KMS-11 (cell line): ENCODE measurements around the gene PRDX1.

Source experiments
- H2AFZ ChIP-seq: fragments of 200-600 bp; sonication (generic); 2 replicates; pipeline ENCODE4 v1.6.1; 2016; ENCODE audit warnings: antibody characterized with exemption, mixed run types, low read depth
- H3K27ac ChIP-seq: fragments of 200-600 bp; sonication (generic); 2 replicates; pipeline ENCODE4 v1.6.1; 2016; ENCODE audit warnings: mild to moderate bottlenecking, mixed run types
- H3K27me3 ChIP-seq: fragments of 200-600 bp; sonication (generic); 2 replicates; pipeline ENCODE4 v1.6.1; 2017; ENCODE audit warnings: mild to moderate bottlenecking, low read depth, mixed run types, moderate library complexity; ENCODE audit not compliant: insufficient read depth
- H3K36me3 ChIP-seq: fragments of 200-600 bp; sonication (generic); 2 replicates; pipeline ENCODE4 v1.6.1; 2017; ENCODE audit warnings: mild to moderate bottlenecking, mixed run types; ENCODE audit not compliant: insufficient read depth
- H3K4me1 ChIP-seq: fragments of 200-600 bp; sonication (generic); 2 replicates; pipeline ENCODE4 v1.6.1; 2016; ENCODE audit warnings: mild to moderate bottlenecking, low read depth, mixed run types; ENCODE audit not compliant: poor library complexity, severe bottlenecking
- H3K4me2 ChIP-seq: fragments of 200-600 bp; sonication (generic); 2 replicates; pipeline ENCODE4 v1.7.0; 2016; ENCODE audit warnings: mild to moderate bottlenecking, mixed run types
- H3K4me3 ChIP-seq: fragments of 200-600 bp; sonication (generic); IDR thresholded peaks from 2 replicates; pipeline ENCODE4 v1.6.1; 2017; ENCODE audit warnings: low read depth, low read length, mixed read lengths; ENCODE audit not compliant: insufficient read depth
- H3K79me2 ChIP-seq: fragments of 200-600 bp; sonication (generic); 2 replicates; pipeline ENCODE4 v1.6.1; 2016; ENCODE audit warnings: low read depth, mixed run types; ENCODE audit not compliant: insufficient read depth
- H3K9ac ChIP-seq: fragments of 200-600 bp; sonication (generic); 2 replicates; pipeline ENCODE4 v1.6.1; 2016; ENCODE audit warnings: mild to moderate bottlenecking, mixed run types
- H4K20me1 ChIP-seq: fragments of 200-600 bp; sonication (generic); 2 replicates; pipeline ENCODE4 v1.6.1; 2016; ENCODE audit warnings: mild to moderate bottlenecking, mixed run types; ENCODE audit not compliant: insufficient read depth
- TF ChIP-seq, protein P1 (sequence below): fragments of 200-600 bp; sonication (generic); conservative IDR thresholded peaks from 2 replicates; pipeline ENCODE4 v1.6.1; 2017; ENCODE audit warnings: low read depth, mild to moderate bottlenecking, antibody characterized with exemption, low read length, moderate library complexity, mixed read lengths

The PRDX1 gene

DNA sequence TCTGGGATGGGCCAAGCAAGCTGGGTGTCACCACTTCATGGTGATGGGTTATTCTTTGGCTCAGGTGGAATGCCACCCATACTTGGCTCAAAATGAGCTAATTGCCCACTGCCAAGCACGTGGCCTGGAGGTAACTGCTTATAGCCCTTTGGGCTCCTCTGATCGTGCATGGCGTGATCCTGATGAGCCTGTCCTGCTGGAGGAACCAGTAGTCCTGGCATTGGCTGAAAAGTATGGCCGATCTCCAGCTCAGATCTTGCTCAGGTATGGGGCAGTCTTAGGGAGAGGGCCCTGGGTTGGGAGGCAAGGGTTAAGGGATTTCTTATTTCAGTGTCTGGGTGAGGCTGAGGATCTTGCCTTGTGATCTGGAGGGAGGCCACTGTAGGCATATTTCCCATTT is 46.7 kb upstream of the PRDX1 start:
- Histone ChIP-seq H3K4me3 (no peak overlapping the region), H3K4me2 (no peak overlapping the region), H2AFZ (no peak overlapping the region), H3K36me3 (peaks cover 4% of the 10 kb centered on the region; the same call in 1 of the 2 replicates), H3K4me1 (no peaks in the 10 kb centered on the region), H3K9ac (no peak overlapping the region), H3K79me2 (no peaks in the 10 kb centered on the region), H3K27ac (no peak overlapping the region), H4K20me1 (no peaks in the 10 kb centered on the region), H3K27me3 (no peaks in the 10 kb centered on the region)
- TF ChIP-seq, protein P1, sequence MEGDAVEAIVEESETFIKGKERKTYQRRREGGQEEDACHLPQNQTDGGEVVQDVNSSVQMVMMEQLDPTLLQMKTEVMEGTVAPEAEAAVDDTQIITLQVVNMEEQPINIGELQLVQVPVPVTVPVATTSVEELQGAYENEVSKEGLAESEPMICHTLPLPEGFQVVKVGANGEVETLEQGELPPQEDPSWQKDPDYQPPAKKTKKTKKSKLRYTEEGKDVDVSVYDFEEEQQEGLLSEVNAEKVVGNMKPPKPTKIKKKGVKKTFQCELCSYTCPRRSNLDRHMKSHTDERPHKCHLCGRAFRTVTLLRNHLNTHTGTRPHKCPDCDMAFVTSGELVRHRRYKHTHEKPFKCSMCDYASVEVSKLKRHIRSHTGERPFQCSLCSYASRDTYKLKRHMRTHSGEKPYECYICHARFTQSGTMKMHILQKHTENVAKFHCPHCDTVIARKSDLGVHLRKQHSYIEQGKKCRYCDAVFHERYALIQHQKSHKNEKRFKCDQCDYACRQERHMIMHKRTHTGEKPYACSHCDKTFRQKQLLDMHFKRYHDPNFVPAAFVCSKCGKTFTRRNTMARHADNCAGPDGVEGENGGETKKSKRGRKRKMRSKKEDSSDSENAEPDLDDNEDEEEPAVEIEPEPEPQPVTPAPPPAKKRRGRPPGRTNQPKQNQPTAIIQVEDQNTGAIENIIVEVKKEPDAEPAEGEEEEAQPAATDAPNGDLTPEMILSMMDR = no peak

DNA sequence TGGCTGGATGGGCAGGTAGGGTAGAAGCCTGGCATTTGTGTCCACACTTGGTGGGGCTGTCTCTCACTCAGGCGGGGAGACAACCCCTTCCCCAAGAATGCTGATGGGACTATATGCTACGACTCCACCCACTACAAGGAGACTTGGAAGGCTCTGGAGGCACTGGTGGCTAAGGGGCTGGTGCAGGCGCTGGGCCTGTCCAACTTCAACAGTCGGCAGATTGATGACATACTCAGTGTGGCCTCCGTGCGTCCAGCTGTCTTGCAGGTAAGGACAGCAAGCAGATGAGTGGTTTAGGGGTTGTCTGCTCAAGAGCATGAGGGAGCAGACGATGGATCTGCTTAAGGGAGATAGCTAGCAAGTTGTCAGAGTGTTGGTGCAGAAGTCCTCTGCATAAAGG is 46.2 kb upstream of the PRDX1 start:
- Histone ChIP-seq H3K79me2 (no peaks in the 10 kb centered on the region), H3K27me3 (no peaks in the 10 kb centered on the region), H3K36me3 (peaks cover 4% of the 10 kb centered on the region; the same call in 1 of the 2 replicates), H2AFZ (no peak overlapping the region), H3K4me3 (no peak overlapping the region), H4K20me1 (no peaks in the 10 kb centered on the region), H3K4me2 (no peak overlapping the region), H3K4me1 (no peaks in the 10 kb centered on the region), H3K27ac (no peak overlapping the region), H3K9ac (no peak overlapping the region)
- TF ChIP-seq, protein P1 = no peak

DNA sequence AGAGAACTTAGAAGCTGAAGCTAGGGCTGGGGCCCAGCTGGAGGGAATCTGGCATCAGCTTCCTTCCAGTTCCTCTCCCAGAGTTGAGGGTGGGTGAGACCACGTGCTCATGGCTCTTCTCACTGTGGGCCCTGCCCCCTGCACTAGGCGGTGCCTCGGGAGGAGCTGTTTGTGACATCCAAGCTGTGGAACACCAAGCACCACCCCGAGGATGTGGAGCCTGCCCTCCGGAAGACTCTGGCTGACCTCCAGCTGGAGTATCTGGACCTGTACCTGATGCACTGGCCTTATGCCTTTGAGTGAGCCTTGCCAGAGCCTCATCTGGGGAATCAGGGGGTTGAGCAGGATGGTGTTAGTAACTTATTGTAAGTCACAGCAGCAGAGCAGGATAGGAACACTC is 45.0 kb upstream of the PRDX1 start:
- no peak overlapping the region for H3K4me3 ChIP-seq
- no peak overlapping the region for H2AFZ ChIP-seq
- no peaks in the 10 kb centered on the region for H3K27me3 ChIP-seq
- H3K9ac ChIP-seq = no peak overlapping the region
- peaks cover 4% of the 10 kb centered on the region; the same call in 1 of the 2 replicates for H3K36me3 ChIP-seq
- TF ChIP-seq, protein P1 = no peak
- no peak overlapping the region for H3K27ac ChIP-seq
- no peak overlapping the region for H3K4me2 ChIP-seq
- no peaks in the 10 kb centered on the region for H4K20me1 ChIP-seq
- no peaks in the 10 kb centered on the region for H3K79me2 ChIP-seq
- no peaks in the 10 kb centered on the region for H3K4me1 ChIP-seq

DNA sequence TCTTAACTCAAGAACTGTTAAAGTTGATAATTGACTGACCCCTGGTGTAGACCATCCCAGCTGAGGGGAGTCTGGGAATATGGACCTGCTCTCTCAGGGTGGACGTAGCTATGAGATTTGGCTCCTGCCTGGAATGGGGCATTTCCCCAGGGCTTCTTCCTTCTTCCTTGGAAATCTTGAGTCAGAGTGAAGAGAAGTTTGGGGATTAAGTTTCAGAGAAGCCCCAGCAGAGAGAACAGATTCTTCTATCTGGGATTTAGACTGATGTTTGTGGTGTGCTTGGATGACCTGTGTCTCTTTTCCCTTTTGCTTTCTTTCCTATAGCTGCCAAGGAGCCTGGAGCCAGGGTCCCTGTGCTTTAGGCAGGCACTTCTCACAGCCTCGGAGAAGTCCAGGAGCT is 42.2 kb upstream of the PRDX1 start:
- peaks cover 4% of the 10 kb centered on the region; the same call in 1 of the 2 replicates for H3K36me3 ChIP-seq
- H2AFZ ChIP-seq = no peak overlapping the region
- TF ChIP-seq, protein P1 = no peak
- H3K79me2 ChIP-seq = peaks cover 7% of the 10 kb centered on the region; the same call in 1 of the 2 replicates
- no peak overlapping the region for H3K9ac ChIP-seq
- H4K20me1 ChIP-seq = no peaks in the 10 kb centered on the region
- no peaks in the 10 kb centered on the region for H3K4me1 ChIP-seq
- H3K4me2 ChIP-seq = no peak overlapping the region
- no peak overlapping the region for H3K4me3 ChIP-seq
- H3K27ac ChIP-seq = no peak overlapping the region
- H3K27me3 ChIP-seq = no peaks in the 10 kb centered on the region
